Muscle of leg (tissue), 11 donors: Measurements from ENCODE around the gene CNOT8. TPM values are rescaled to one million over a fixed set of nuclear protein-coding genes. Genes with fewer than 3 reads are reported as not detected.
A peak's percentile ranks its signal among the peaks of the same experiment; 100 is the strongest.

Source experiments
- DNase-seq: peaks from one replicate; pipeline ENCODE4 v3.0.0; 2013
- H3K27ac ChIP-seq: one replicate; pipeline ENCODE4 v1.5.1; 2013; ENCODE audit warnings: mild to moderate bottlenecking, low read length, control low read depth
- H3K27me3 ChIP-seq: one replicate; pipeline ENCODE4 v1.6.1; 2013; ENCODE audit warnings: low read length; ENCODE audit not compliant: control insufficient read depth, insufficient read depth
- H3K36me3 ChIP-seq: one replicate; pipeline ENCODE4 v1.6.1; 2013; ENCODE audit warnings: low read length; ENCODE audit not compliant: control insufficient read depth, insufficient read depth
- H3K4me1 ChIP-seq: one replicate; pipeline ENCODE4 v1.6.1; 2013; ENCODE audit warnings: low read length; ENCODE audit not compliant: control insufficient read depth, insufficient read depth
- H3K4me3 ChIP-seq: one replicate; pipeline ENCODE4 v1.5.1; 2013; ENCODE audit warnings: low read length, control low read depth
- H3K9me3 ChIP-seq: replicated peaks from 2 replicates; pipeline ENCODE4 v1.6.1; 2013; ENCODE audit warnings: low read depth, low read length; ENCODE audit not compliant: control insufficient read depth
- WGBS: methylation state at CpG from one replicate; pipeline ENCODE4 v1.1.5; 2013; ENCODE audit warnings: missing lambda C conversion rate; ENCODE audit not compliant: insufficient coverage; 5-methylcytosine and 5-hydroxymethylcytosine counted together
- polyA plus RNA-seq, 8 donors: library from polyadenylated mRNA; unstranded; fragments of 120-200 nt; gene quantifications; one replicate each; pipeline versions ENCODE4 v1.2.1 to v1.2.3, GENCODE V29; 2013; ENCODE audit warnings: inconsistent platforms in 1 of 8, low replicate concordance in 1 of 8; ENCODE audit not compliant: insufficient read length in 8 of 8, insufficient read depth in 1 of 8
- total RNA-seq: library from RNA; stranded (reverse); fragments of 120-200 nt; gene quantifications from one replicate; pipeline ENCODE4 v1.2.4, GENCODE V29; 2013

Gene CNOT8
- total and polyA plus RNA-seq, 9 donors, result 35.3 to 44.9 (median 38.5) TPM

- no peak overlapping the region for H3K27ac ChIP-seq
- H3K4me1 ChIP-seq, result no peaks in the 10 kb centered on the region
- no peak for DNase-seq
- no peaks in the 10 kb centered on the region for H3K27me3 ChIP-seq
- peaks cover 18% of the 10 kb centered on the region for H3K9me3 ChIP-seq
- H3K4me3 ChIP-seq, result no peak overlapping the region
- 86% methylated on average over 7 of the region's 8 CpGs for WGBS
- peaks cover 46% of the 10 kb centered on the region for H3K36me3 ChIP-seq
These were observed 26.0 kb downstream of the CNOT8 start for GRCh38 chr5:154884424-154884823.

- Histone ChIP-seq H3K36me3 (peaks cover 54% of the 10 kb centered on the region), H3K4me1 (no peaks in the 10 kb centered on the region), H3K4me3 (no peak overlapping the region), H3K9me3 (peaks cover 18% of the 10 kb centered on the region), H3K27me3 (no peaks in the 10 kb centered on the region), H3K27ac (no peak overlapping the region)
- WGBS, result 100% methylated on average over 1 of the region's 2 CpGs
- peak; percentile 25 for DNase-seq
These were observed 27.0 kb downstream of the CNOT8 start for GRCh38 chr5:154885439-154885838.

- no peak overlapping the region for H3K4me3 ChIP-seq
- H3K27me3 ChIP-seq, result no peaks in the 10 kb centered on the region
- WGBS, result 84% methylated on average over 11 of the region's 13 CpGs
- peaks cover 78% of the 10 kb centered on the region for H3K36me3 ChIP-seq
- H3K4me1 ChIP-seq, result no peaks in the 10 kb centered on the region
- no peak overlapping the region for H3K27ac ChIP-seq
- no peak for DNase-seq
- no peaks in the 10 kb centered on the region for H3K9me3 ChIP-seq
These were observed 33.9 kb downstream of the CNOT8 start for GRCh38 chr5:154892369-154892771.

GRCh38 chr5:154893381-154893780 lies 35.0 kb downstream of the CNOT8 start:
- Histone ChIP-seq H3K9me3 (no peaks in the 10 kb centered on the region), H3K4me1 (no peaks in the 10 kb centered on the region), H3K36me3 (peaks cover 79% of the 10 kb centered on the region), H3K27ac (no peak overlapping the region), H3K4me3 (no peak overlapping the region), H3K27me3 (no peaks in the 10 kb centered on the region)
- no peak for DNase-seq
- no CpG with 5 or more reads among the region's 5 CpGs for WGBS

GRCh38 chr5:154895606-154896561 lies 37.5 kb downstream of the CNOT8 start:
- Histone ChIP-seq H3K9me3 (no peaks in the 10 kb centered on the region), H3K27me3 (no peaks in the 10 kb centered on the region), H3K4me1 (peaks cover 2% of the 10 kb centered on the region), H3K27ac (no peak overlapping the region), H3K4me3 (no peak overlapping the region), H3K36me3 (peaks cover 67% of the 10 kb centered on the region)
- 100% methylated on average over 2 of the region's 14 CpGs for WGBS
- no peak for DNase-seq

GRCh38 chr5:154896562-154897165 lies 38.2 kb downstream of the CNOT8 start:
- peak; percentile 15 for DNase-seq
- Histone ChIP-seq H3K36me3 (peaks cover 64% of the 10 kb centered on the region), H3K27ac (no peak overlapping the region), H3K27me3 (no peaks in the 10 kb centered on the region), H3K4me3 (no peak overlapping the region), H3K9me3 (no peaks in the 10 kb centered on the region), H3K4me1 (peaks cover 2% of the 10 kb centered on the region)

- peaks cover 61% of the 10 kb centered on the region for H3K36me3 ChIP-seq
- H3K9me3 ChIP-seq, result no peaks in the 10 kb centered on the region
- peak; percentile 69 for DNase-seq
- 80% methylated on average over 1 of the region's 4 CpGs for WGBS
- no peaks in the 10 kb centered on the region for H3K27me3 ChIP-seq
- H3K4me1 ChIP-seq, result peaks cover 2% of the 10 kb centered on the region
- H3K4me3 ChIP-seq, result no peak overlapping the region
- no peak overlapping the region for H3K27ac ChIP-seq
These were observed 39.8 kb downstream of the CNOT8 start for GRCh38 chr5:154898210-154898609.

GRCh38 chr5:154899151-154899816 lies 40.9 kb downstream of the CNOT8 start:
- H3K4me1 ChIP-seq, result peaks cover 2% of the 10 kb centered on the region
- WGBS, result 60% methylated on average over 1 of the region's 9 CpGs
- H3K27ac ChIP-seq, result peak overlapping the region; percentile 65
- no peak overlapping the region for H3K4me3 ChIP-seq
- peaks cover 54% of the 10 kb centered on the region for H3K36me3 ChIP-seq
- no peaks in the 10 kb centered on the region for H3K27me3 ChIP-seq
- H3K9me3 ChIP-seq, result no peaks in the 10 kb centered on the region
- DNase-seq, result peak; percentile 63

- Histone ChIP-seq H3K36me3 (peaks cover 55% of the 10 kb centered on the region), H3K4me1 (peaks cover 2% of the 10 kb centered on the region), H3K27ac (no peak overlapping the region), H3K9me3 (no peaks in the 10 kb centered on the region), H3K4me3 (no peak overlapping the region), H3K27me3 (no peaks in the 10 kb centered on the region)
- DNase-seq, result peak; percentile 50
- WGBS, result no CpG with 5 or more reads among the region's 1 CpG
These were observed 41.6 kb downstream of the CNOT8 start for GRCh38 chr5:154900066-154900465.

GRCh38 chr5:154901276-154901675 lies 42.8 kb downstream of the CNOT8 start:
- DNase-seq, result peak; percentile 12
- no CpG with 5 or more reads among the region's 2 CpGs for WGBS
- no peak overlapping the region for H3K4me3 ChIP-seq
- peaks cover 52% of the 10 kb centered on the region for H3K36me3 ChIP-seq
- H3K4me1 ChIP-seq, result peaks cover 2% of the 10 kb centered on the region
- H3K27ac ChIP-seq, result no peak overlapping the region
- no peaks in the 10 kb centered on the region for H3K9me3 ChIP-seq
- no peaks in the 10 kb centered on the region for H3K27me3 ChIP-seq
